ENCODE measurements around the gene UBASH3A.

The UBASH3A gene

GRCh38 chr21:42459082-42459460, 55.4 kb downstream of the UBASH3A start:
- no peak for TF ChIP-seq CTCF (IDR thresholded peaks at IDR 0.05; ENCODE audit: low read depth, low read length, missing control alignments)
- H3K4me3 ChIP-seq (ENCODE audit: low read depth, low read length) = no peak overlapping the region
- no peak for DNase-seq (ENCODE audit: low read depth)

GRCh38 chr21:42459546-42460215, 56.0 kb downstream of the UBASH3A start:
- no peak overlapping the region for H3K4me3 ChIP-seq (ENCODE audit: low read depth, low read length)
- TF ChIP-seq CTCF (IDR thresholded peaks at IDR 0.05; ENCODE audit: low read depth, low read length, missing control alignments) = no peak
- no peak for DNase-seq (ENCODE audit: low read depth)

GRCh38 chr21:42460391-42461184, 56.9 kb downstream of the UBASH3A start:
- TF ChIP-seq CTCF (IDR thresholded peaks at IDR 0.05; ENCODE audit: low read depth, low read length, missing control alignments) = no peak
- H3K4me3 ChIP-seq (ENCODE audit: low read depth, low read length) = no peak overlapping the region
- no peak for DNase-seq (ENCODE audit: low read depth)

- DNase-seq (ENCODE audit: low read depth) = no peak
- H3K4me3 ChIP-seq (ENCODE audit: low read depth, low read length) = no peak overlapping the region
- TF ChIP-seq CTCF (IDR thresholded peaks at IDR 0.05; ENCODE audit: low read depth, low read length, missing control alignments) = no peak
Measured at GRCh38 chr21:42461185-42461520, 57.5 kb downstream of the UBASH3A start.

GRCh38 chr21:42461881-42462877, 58.5 kb downstream of the UBASH3A start:
- TF ChIP-seq CTCF (IDR thresholded peaks at IDR 0.05; ENCODE audit: low read depth, low read length, missing control alignments) = no peak
- DNase-seq (ENCODE audit: low read depth) = no peak
- no peak overlapping the region for H3K4me3 ChIP-seq (ENCODE audit: low read depth, low read length)

GRCh38 chr21:42463861-42464515, 60.3 kb downstream of the UBASH3A start:
- peak; percentile 91 for DNase-seq (ENCODE audit: low read depth)
- no peak for TF ChIP-seq CTCF (IDR thresholded peaks at IDR 0.05; ENCODE audit: low read depth, low read length, missing control alignments)
- H3K4me3 ChIP-seq (ENCODE audit: low read depth, low read length) = no peak overlapping the region
